ENCODE measurements around the gene RTBDN. TPM values are rescaled to one million over a fixed set of nuclear protein-coding genes. Genes with fewer than 3 reads are reported as not detected.

The RTBDN gene
- total and polyA plus RNA-seq, 10 of the 15 experiments (the other 5 are each of a cell fraction or from before 2014, with no cell fraction given), result 0.45 TPM; not detected in 9

DNA sequence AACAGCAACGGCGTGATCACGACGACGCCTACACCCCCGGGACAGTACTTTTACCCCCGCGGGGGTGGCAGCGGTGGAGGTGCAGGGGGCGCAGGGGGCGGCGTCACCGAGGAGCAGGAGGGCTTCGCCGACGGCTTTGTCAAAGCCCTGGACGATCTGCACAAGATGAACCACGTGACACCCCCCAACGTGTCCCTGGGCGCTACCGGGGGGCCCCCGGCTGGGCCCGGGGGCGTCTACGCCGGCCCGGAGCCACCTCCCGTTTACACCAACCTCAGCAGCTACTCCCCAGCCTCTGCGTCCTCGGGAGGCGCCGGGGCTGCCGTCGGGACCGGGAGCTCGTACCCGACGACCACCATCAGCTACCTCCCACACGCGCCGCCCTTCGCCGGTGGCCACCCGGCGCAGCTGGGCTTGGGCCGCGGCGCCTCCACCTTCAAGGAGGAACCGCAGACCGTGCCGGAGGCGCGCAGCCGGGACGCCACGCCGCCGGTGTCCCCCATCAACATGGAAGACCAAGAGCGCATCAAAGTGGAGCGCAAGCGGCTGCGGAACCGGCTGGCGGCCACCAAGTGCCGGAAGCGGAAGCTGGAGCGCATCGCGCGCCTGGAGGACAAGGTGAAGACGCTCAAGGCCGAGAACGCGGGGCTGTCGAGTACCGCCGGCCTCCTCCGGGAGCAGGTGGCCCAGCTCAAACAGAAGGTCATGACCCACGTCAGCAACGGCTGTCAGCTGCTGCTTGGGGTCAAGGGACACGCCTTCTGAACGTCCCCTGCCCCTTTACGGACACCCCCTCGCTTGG is 42.1 kb downstream of the RTBDN start (continued):
- TF ChIP-seq ZNF217 (IDR thresholded peaks at IDR 0.05), result no peak
- peak; percentile 96 for TF ChIP-seq NR2F1 (conservative IDR thresholded peaks at IDR 0.05)
- TF ChIP-seq CBX5 (IDR thresholded peaks at IDR 0.05; ENCODE audit: low read depth), result no peak
- peak; percentile 68 for TF ChIP-seq TCF3 (IDR thresholded peaks at IDR 0.05; ENCODE audit: borderline replicate concordance, insufficient read depth, low read depth, low read length)
- TF ChIP-seq, protein P1, sequence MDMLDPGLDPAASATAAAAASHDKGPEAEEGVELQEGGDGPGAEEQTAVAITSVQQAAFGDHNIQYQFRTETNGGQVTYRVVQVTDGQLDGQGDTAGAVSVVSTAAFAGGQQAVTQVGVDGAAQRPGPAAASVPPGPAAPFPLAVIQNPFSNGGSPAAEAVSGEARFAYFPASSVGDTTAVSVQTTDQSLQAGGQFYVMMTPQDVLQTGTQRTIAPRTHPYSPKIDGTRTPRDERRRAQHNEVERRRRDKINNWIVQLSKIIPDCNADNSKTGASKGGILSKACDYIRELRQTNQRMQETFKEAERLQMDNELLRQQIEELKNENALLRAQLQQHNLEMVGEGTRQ (IDR thresholded peaks at IDR 0.05; ENCODE audit: borderline replicate concordance, low read depth, low read length), result no peak; the same call in 1 of the 2 replicates
- TF ChIP-seq, protein P2, sequence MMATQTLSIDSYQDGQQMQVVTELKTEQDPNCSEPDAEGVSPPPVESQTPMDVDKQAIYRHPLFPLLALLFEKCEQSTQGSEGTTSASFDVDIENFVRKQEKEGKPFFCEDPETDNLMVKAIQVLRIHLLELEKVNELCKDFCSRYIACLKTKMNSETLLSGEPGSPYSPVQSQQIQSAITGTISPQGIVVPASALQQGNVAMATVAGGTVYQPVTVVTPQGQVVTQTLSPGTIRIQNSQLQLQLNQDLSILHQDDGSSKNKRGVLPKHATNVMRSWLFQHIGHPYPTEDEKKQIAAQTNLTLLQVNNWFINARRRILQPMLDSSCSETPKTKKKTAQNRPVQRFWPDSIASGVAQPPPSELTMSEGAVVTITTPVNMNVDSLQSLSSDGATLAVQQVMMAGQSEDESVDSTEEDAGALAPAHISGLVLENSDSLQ (IDR thresholded peaks at IDR 0.05), result peak; percentile 52; the same call in 1 of the 2 replicates
- TF ChIP-seq, protein P3, sequence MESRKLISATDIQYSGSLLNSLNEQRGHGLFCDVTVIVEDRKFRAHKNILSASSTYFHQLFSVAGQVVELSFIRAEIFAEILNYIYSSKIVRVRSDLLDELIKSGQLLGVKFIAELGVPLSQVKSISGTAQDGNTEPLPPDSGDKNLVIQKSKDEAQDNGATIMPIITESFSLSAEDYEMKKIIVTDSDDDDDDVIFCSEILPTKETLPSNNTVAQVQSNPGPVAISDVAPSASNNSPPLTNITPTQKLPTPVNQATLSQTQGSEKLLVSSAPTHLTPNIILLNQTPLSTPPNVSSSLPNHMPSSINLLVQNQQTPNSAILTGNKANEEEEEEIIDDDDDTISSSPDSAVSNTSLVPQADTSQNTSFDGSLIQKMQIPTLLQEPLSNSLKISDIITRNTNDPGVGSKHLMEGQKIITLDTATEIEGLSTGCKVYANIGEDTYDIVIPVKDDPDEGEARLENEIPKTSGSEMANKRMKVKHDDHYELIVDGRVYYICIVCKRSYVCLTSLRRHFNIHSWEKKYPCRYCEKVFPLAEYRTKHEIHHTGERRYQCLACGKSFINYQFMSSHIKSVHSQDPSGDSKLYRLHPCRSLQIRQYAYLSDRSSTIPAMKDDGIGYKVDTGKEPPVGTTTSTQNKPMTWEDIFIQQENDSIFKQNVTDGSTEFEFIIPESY (IDR thresholded peaks at IDR 0.05), result no peak
- no peak for TF ChIP-seq RBBP5 (conservative IDR thresholded peaks at IDR 0.05)
- TF ChIP-seq IKZF1 (conservative IDR thresholded peaks at IDR 0.05), result peak; percentile 50; the same call in 1 of the 2 replicates
- TF ChIP-seq BACH1 (IDR thresholded peaks at IDR 0.05; ENCODE audit: borderline replicate concordance), result peak; percentile 54; the same call in 1 of the 2 replicates
- TF ChIP-seq IRF4 (IDR thresholded peaks at IDR 0.05; ENCODE audit: low read depth, low read length), result no peak
- TF ChIP-seq, protein P4, sequence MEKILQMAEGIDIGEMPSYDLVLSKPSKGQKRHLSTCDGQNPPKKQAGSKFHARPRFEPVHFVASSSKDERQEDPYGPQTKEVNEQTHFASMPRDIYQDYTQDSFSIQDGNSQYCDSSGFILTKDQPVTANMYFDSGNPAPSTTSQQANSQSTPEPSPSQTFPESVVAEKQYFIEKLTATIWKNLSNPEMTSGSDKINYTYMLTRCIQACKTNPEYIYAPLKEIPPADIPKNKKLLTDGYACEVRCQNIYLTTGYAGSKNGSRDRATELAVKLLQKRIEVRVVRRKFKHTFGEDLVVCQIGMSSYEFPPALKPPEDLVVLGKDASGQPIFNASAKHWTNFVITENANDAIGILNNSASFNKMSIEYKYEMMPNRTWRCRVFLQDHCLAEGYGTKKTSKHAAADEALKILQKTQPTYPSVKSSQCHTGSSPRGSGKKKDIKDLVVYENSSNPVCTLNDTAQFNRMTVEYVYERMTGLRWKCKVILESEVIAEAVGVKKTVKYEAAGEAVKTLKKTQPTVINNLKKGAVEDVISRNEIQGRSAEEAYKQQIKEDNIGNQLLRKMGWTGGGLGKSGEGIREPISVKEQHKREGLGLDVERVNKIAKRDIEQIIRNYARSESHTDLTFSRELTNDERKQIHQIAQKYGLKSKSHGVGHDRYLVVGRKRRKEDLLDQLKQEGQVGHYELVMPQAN (conservative IDR thresholded peaks at IDR 0.05), result peak; percentile 56; the same call in 1 of the 2 replicates
- peak; percentile 80 for TF ChIP-seq NR2C1 (IDR thresholded peaks at IDR 0.05)
- TF ChIP-seq, protein P5, sequence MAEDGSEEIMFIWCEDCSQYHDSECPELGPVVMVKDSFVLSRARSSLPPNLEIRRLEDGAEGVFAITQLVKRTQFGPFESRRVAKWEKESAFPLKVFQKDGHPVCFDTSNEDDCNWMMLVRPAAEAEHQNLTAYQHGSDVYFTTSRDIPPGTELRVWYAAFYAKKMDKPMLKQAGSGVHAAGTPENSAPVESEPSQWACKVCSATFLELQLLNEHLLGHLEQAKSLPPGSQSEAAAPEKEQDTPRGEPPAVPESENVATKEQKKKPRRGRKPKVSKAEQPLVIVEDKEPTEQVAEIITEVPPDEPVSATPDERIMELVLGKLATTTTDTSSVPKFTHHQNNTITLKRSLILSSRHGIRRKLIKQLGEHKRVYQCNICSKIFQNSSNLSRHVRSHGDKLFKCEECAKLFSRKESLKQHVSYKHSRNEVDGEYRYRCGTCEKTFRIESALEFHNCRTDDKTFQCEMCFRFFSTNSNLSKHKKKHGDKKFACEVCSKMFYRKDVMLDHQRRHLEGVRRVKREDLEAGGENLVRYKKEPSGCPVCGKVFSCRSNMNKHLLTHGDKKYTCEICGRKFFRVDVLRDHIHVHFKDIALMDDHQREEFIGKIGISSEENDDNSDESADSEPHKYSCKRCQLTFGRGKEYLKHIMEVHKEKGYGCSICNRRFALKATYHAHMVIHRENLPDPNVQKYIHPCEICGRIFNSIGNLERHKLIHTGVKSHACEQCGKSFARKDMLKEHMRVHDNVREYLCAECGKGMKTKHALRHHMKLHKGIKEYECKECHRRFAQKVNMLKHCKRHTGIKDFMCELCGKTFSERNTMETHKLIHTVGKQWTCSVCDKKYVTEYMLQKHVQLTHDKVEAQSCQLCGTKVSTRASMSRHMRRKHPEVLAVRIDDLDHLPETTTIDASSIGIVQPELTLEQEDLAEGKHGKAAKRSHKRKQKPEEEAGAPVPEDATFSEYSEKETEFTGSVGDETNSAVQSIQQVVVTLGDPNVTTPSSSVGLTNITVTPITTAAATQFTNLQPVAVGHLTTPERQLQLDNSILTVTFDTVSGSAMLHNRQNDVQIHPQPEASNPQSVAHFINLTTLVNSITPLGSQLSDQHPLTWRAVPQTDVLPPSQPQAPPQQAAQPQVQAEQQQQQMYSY (CRISPR knock-in tag; IDR thresholded peaks at IDR 0.05), result no peak
- TF ChIP-seq RB1 (IDR thresholded peaks at IDR 0.05; ENCODE audit: borderline replicate concordance), result no peak
- TF ChIP-seq SMAD5 (IDR thresholded peaks at IDR 0.05; ENCODE audit: low read depth), result no peak; the same call in 1 of the 2 replicates
- TF ChIP-seq SUPT20H (IDR thresholded peaks at IDR 0.05; ENCODE audit: borderline replicate concordance, control insufficient read depth, low read depth, low read length), result no peak
- TF ChIP-seq YBX1 (IDR thresholded peaks at IDR 0.05), result no peak
- TF ChIP-seq POLR2AphosphoS5 (IDR thresholded peaks at IDR 0.05; ENCODE audit: low read length), result peak; percentile 87
- no peak for TF ChIP-seq TARDBP (IDR thresholded peaks at IDR 0.05; ENCODE audit: borderline replicate concordance)
